Spleen (tissue), 7 donors: Measurements from ENCODE around the gene TTLL3.

Source experiments
- CTCF ChIP-seq, 11 experiments: fragments of 200-600 bp in 7 of 11; fragments of 450-650 bp in 4 of 11; sonication (generic) in 4 of 11; IDR thresholded peaks in 8 of 11; conservative IDR thresholded peaks in 3 of 11; 1 replicate in 7 of 11; 2 replicates in 4 of 11; pipeline versions ENCODE4 v1.4.0 to v1.8.0; 2016 to 2021; ENCODE audit warnings: antibody characterized with exemption in 11 of 11, inconsistent platforms in 4 of 11, mild to moderate bottlenecking in 1 of 11
- POLR2A ChIP-seq, 3 donors: fragments of 450-650 bp; IDR thresholded peaks; one replicate each; pipeline ENCODE4 v1.5.1; 2017; ENCODE audit warnings: antibody characterized with exemption in 3 of 3, mild to moderate bottlenecking in 1 of 3
- POLR2AphosphoS5 ChIP-seq, 3 donors: sonication (generic); formaldehyde crosslinking; IDR thresholded peaks; one replicate each; pipeline ENCODE4 v1.5.1; 2017; ENCODE audit warnings: antibody characterized with exemption in 3 of 3
- donor health status: DM: no; HTN: no; CAD: no; lungs with moderate emphysema.
- donor health status: DM: no; HTN: no; CAD: no.
- donor health status: DM: no; HTN: no; CAD: no.

- TF ChIP-seq CTCF (IDR thresholded peaks at IDR 0.05 in 8 of 11, conservative IDR thresholded peaks at IDR 0.05 in 3 of 11) (no peak), POLR2A (IDR thresholded peaks at IDR 0.05) (no peak), POLR2AphosphoS5 (IDR thresholded peaks at IDR 0.05) (no peak)
Measured at GRCh38 chr3:9859530-9860025, 49.5 kb downstream of the TTLL3 start.
